GM18507 (cell line): ENCODE measurements around the gene KLHL3.

Experiments
- DNase-seq: peaks from one replicate; pipeline ENCODE4 v3.0.0; 2011; ENCODE audit warnings: low read depth; ENCODE audit not compliant: insufficient read length; ENCODE audit errors: extremely low spot score
- FAIRE-seq: peaks from 2 replicates; lab custom pipeline; 2011; peaks lifted over from hg19 to GRCh38; lab: Jason Lieb, UNC

KLHL3 gene

GRCh38 chr5:137619191-137619870 is 116.6 kb downstream of the KLHL3 start:
- FAIRE-seq: no peak
- DNase-seq: no peak

- no peak for FAIRE-seq
- no peak for DNase-seq
These were observed 117.4 kb downstream of the KLHL3 start for GRCh38 chr5:137618476-137618875.

GRCh38 chr5:137617528-137618205 is 118.2 kb downstream of the KLHL3 start:
- no peak for FAIRE-seq
- DNase-seq: no peak

- FAIRE-seq: no peak
- DNase-seq: no peak
These were observed 119.8 kb downstream of the KLHL3 start for GRCh38 chr5:137616046-137616445.

- no peak for DNase-seq
- FAIRE-seq: no peak
These were observed 120.6 kb downstream of the KLHL3 start for GRCh38 chr5:137615171-137615775.

- no peak for DNase-seq
- no peak for FAIRE-seq
These were observed 122.2 kb downstream of the KLHL3 start for GRCh38 chr5:137613554-137614265.

GRCh38 chr5:137612576-137612975 is 123.3 kb downstream of the KLHL3 start:
- DNase-seq (no peak), FAIRE-seq (no peak)

GRCh38 chr5:137611794-137612435 is 124.0 kb downstream of the KLHL3 start:
- FAIRE-seq (no peak), DNase-seq (no peak)

- DNase-seq (no peak), FAIRE-seq (no peak)
These were observed 124.8 kb downstream of the KLHL3 start for GRCh38 chr5:137611011-137611580.

- FAIRE-seq (no peak), DNase-seq (no peak)
These were observed 125.3 kb downstream of the KLHL3 start for GRCh38 chr5:137610598-137610997.

GRCh38 chr5:137609127-137609526 is 126.8 kb downstream of the KLHL3 start:
- FAIRE-seq: no peak
- no peak for DNase-seq

GRCh38 chr5:137607771-137608170 is 128.1 kb downstream of the KLHL3 start:
- no peak for DNase-seq
- FAIRE-seq: no peak

- DNase-seq: no peak
These were observed 129.5 kb downstream of the KLHL3 start for GRCh38 chr5:137606401-137606800.

GRCh38 chr5:137605411-137605810 is 130.5 kb downstream of the KLHL3 start:
- FAIRE-seq: no peak
- no peak for DNase-seq

More at GRCh38 chr5:137606401-137606800, 129.5 kb downstream of the KLHL3 start:
- FAIRE-seq: no peak

- FAIRE-seq (no peak), DNase-seq (no peak)
These were observed 131.4 kb downstream of the KLHL3 start for GRCh38 chr5:137604348-137605095.

GRCh38 chr5:137603891-137604290 is 132.0 kb downstream of the KLHL3 start:
- FAIRE-seq (no peak), DNase-seq (no peak)

- FAIRE-seq: no peak
These were observed 132.5 kb downstream of the KLHL3 start for GRCh38 chr5:137603356-137603755.

GRCh38 chr5:137602721-137603273 is 133.1 kb downstream of the KLHL3 start:
- no peak for DNase-seq
- no peak for FAIRE-seq

More at GRCh38 chr5:137603356-137603755, 132.5 kb downstream of the KLHL3 start:
- DNase-seq: no peak
